Adrenal gland (tissue), 12 donors: Measurements from ENCODE around the gene SPOP. TPM values are rescaled to one million over a fixed set of nuclear protein-coding genes. Genes with fewer than 3 reads are reported as not detected.
A peak's percentile ranks its signal among the peaks of the same experiment; 100 is the strongest.
"Not testable (repeated sequence)": the region's sequence is repeated elsewhere in the genome, so short reads cannot be mapped to it uniquely, and the experiment has no call there.

Source experiments
- DNase-seq, 7 donors: peaks; one replicate each; pipeline ENCODE4 v3.0.0-alpha.2; 2019 to 2020
- H3K27ac ChIP-seq, 5 donors: fragments of 200-600 bp; sonication (generic) in 4 of 5; 1 replicate in 3 of 5; 2 replicates in 2 of 5; pipeline versions ENCODE4 v1.5.1 to v1.8.0; 2016 to 2020; ENCODE audit warnings: mild to moderate bottlenecking in 1 of 5
- H3K27me3 ChIP-seq: fragments of 200-600 bp; 2 replicates; pipeline ENCODE4 v1.8.0; 2021
- H3K36me3 ChIP-seq, 2 donors: fragments of 200-600 bp; replicated peaks in 1 of 2; 1 replicate in 1 of 2; 2 replicates in 1 of 2; pipeline versions ENCODE4 v1.5.1 to v1.8.0; 2018 to 2022
- H3K4me1 ChIP-seq, 2 donors: fragments of 200-600 bp; replicated peaks in 1 of 2; 1 replicate in 1 of 2; 2 replicates in 1 of 2; pipeline versions ENCODE4 v1.5.1 to v1.8.0; 2018 to 2021
- H3K4me3 ChIP-seq, 4 donors: fragments of 200-600 bp; sonication (generic) in 3 of 4; one replicate each; pipeline ENCODE4 v1.5.1; 2016 to 2018
- H3K9me3 ChIP-seq, 3 donors: fragments of 200-600 bp; sonication (generic) in 1 of 3; replicated peaks in 1 of 3; 1 replicate in 2 of 3; 2 replicates in 1 of 3; pipeline versions ENCODE4 v1.5.1 to v1.8.0; 2016 to 2021
- CTCF ChIP-seq, 6 experiments: fragments of 450-650 bp in 4 of 6; fragments of 200-600 bp in 2 of 6; sonication (generic) in 1 of 6; IDR thresholded peaks; 1 replicate in 5 of 6; 2 replicates in 1 of 6; pipeline versions ENCODE4 v1.5.1 to v1.8.0; 2016 to 2021; ENCODE audit warnings: antibody characterized with exemption in 6 of 6, mild to moderate bottlenecking in 2 of 6, moderate library complexity in 1 of 6
- POLR2A ChIP-seq, 2 donors: fragments of 450-650 bp; IDR thresholded peaks; one replicate each; pipeline ENCODE4 v1.6.1; 2017; ENCODE audit warnings: antibody characterized with exemption in 2 of 2, mild to moderate bottlenecking in 2 of 2, moderate library complexity in 1 of 2
- WGBS, 4 donors: extraction: QIAGEN DNeasy Blood & Tissue Kit in 2 of 4; methylation state at CpG; one replicate each; pipeline versions ENCODE4 v1.1.5 to v1.1.7; 2013 to 2017; 5-methylcytosine and 5-hydroxymethylcytosine counted together
- intact Hi-C, 2 donors: fragments of 100-400 bp; cut with DNase I; formaldehyde crosslinking; loops; one replicate each; pipeline versions ENCODE4 v1.14.1 to v1.15.0; 2022 to 2023
- polyA plus RNA-seq, 3 donors: library from polyadenylated mRNA; stranded (reverse); fragments of 200-250 nt in 2 of 3; fragments of 350-450 nt in 1 of 3; fragmentation: Illumina TruSeq in 1 of 3; extraction: RNeasy Lipid Tissue Mini Kit (QIAGEN cat#74804) in 1 of 3; gene quantifications; one replicate each; pipeline ENCODE4 v1.2.3, GENCODE V29; 2013 to 2014
- total RNA-seq, 9 donors: library from RNA; depleted of rRNA in 4 of 9; stranded (reverse); fragments of >200 nt in 4 of 9; fragments of 120-200 nt in 1 of 9; fragmentation: NEBNext Ultra II Directional in 1 of 9; extraction: Animal tissue kit (Norgen Biotek cat#: 25700) in 1 of 9; gene quantifications; one replicate each; pipeline versions ENCODE4 v1.1.0 to v1.2.4, GENCODE V29; 2013 to 2023
- donor health status: healthy with polysubstance abuse.
- donor health status: Bipolar disorder and iron deficiency.
- donor health status: DM: yes; HTN: yes; CAD: no.
- donor health status: DM: no; HTN: no; CAD: no.
- donor health status: DM: no; HTN: no; CAD: no.
- donor health status: DM: yes; HTN: yes; CAD: no.

SPOP gene
- total and polyA plus RNA-seq, 12 donors: 22.4 to 86.4 (median 57.6) TPM

GRCh38 chr17:49647256-49647585, 30.7 kb downstream of the SPOP start:
- TF ChIP-seq CTCF (IDR thresholded peaks at IDR 0.05) (no peak), POLR2A (IDR thresholded peaks at IDR 0.05) (no peak)
- no peak for DNase-seq
- Histone ChIP-seq H3K27ac (peak overlapping the region in 2 of 5 donors; percentile 71 to 73), H3K27me3 (no peaks in the 10 kb centered on the region), H3K4me1 (peaks cover 21 to 32% of the 10 kb centered on the region in 2 donors), H3K4me3 (no peak overlapping the region), H3K9me3 (no peaks in the 10 kb centered on the region), H3K36me3 (no peaks in the 10 kb centered on the region)
- intact Hi-C loops: no loop called here
- WGBS, 4 donors: 80 to 86% (median 82%) methylated on average over 8 of the region's 8 CpGs

GRCh38 chr17:49646391-49647255, 31.3 kb downstream of the SPOP start:
- no peak for TF ChIP-seq POLR2A (IDR thresholded peaks at IDR 0.05)
- no peak for TF ChIP-seq CTCF (IDR thresholded peaks at IDR 0.05)
- peak overlapping the region in 4 of 5 donors; percentile 15 to 73 (median 68) for H3K27ac ChIP-seq
- 61 to 64% (median 62%) methylated on average over 10 of the region's 10 CpGs for WGBS, 4 donors
- DNase-seq: peak in 6 of 7 donors; percentile 58 to 69 (median 64)
- H3K9me3 ChIP-seq: no peaks in the 10 kb centered on the region
- H3K4me3 ChIP-seq: peak overlapping the region in 1 of 4 donors; percentile 30
- H3K27me3 ChIP-seq: no peaks in the 10 kb centered on the region
- intact Hi-C loops: no loop called here
- H3K4me1 ChIP-seq: peaks cover 21 to 32% of the 10 kb centered on the region in 2 donors
- H3K36me3 ChIP-seq: no peaks in the 10 kb centered on the region

- H3K36me3 ChIP-seq, DNase-seq, intact Hi-C loops, H3K9me3 ChIP-seq, H3K27me3 ChIP-seq, H3K4me3 ChIP-seq: not testable (repeated sequence)
- 80 to 100% (median 96%) methylated on average over 1 of the region's 1 CpG for WGBS, 4 donors
- Histone ChIP-seq H3K27ac (peak overlapping the region in 4 of 5 donors; percentile 15 to 73 (median 68)), H3K4me1 (peaks cover 21 to 32% of the 10 kb centered on the region in 2 donors)
Measured at GRCh38 chr17:49646056-49646390, 31.9 kb downstream of the SPOP start.

GRCh38 chr17:49645654-49646053, 32.2 kb downstream of the SPOP start:
- no peak overlapping the region for H3K4me3 ChIP-seq
- H3K27me3 ChIP-seq: no peaks in the 10 kb centered on the region
- peaks cover 21 to 32% of the 10 kb centered on the region in 2 donors for H3K4me1 ChIP-seq
- 21 to 40% (median 33%) methylated on average over 1 of the region's 1 CpG for WGBS, 4 donors
- H3K9me3 ChIP-seq: no peaks in the 10 kb centered on the region
- H3K36me3 ChIP-seq: no peaks in the 10 kb centered on the region
- intact Hi-C loops: no loop called here
- no peak for TF ChIP-seq POLR2A (IDR thresholded peaks at IDR 0.05)
- no peak for TF ChIP-seq CTCF (IDR thresholded peaks at IDR 0.05)
- DNase-seq: no peak
- H3K27ac ChIP-seq: peak overlapping the region in 4 of 5 donors; percentile 15 to 73 (median 68)

GRCh38 chr17:49640556-49640955, 37.3 kb downstream of the SPOP start:
- no peak overlapping the region for H3K4me3 ChIP-seq
- 85 to 95% (median 93%) methylated on average over 3 of the region's 3 CpGs for WGBS, 4 donors
- TF ChIP-seq CTCF (IDR thresholded peaks at IDR 0.05) (no peak), POLR2A (IDR thresholded peaks at IDR 0.05) (no peak)
- intact Hi-C loops: no loop called here
- H3K9me3 ChIP-seq: no peaks in the 10 kb centered on the region
- H3K27me3 ChIP-seq: no peaks in the 10 kb centered on the region
- DNase-seq: no peak
- H3K36me3 ChIP-seq: no peaks in the 10 kb centered on the region
- no peak overlapping the region for H3K27ac ChIP-seq
- peaks cover 0 to 37% of the 10 kb centered on the region in 2 donors for H3K4me1 ChIP-seq
